Mesothelial cell of epicardium (in vitro differentiated cells): ENCODE results near the gene TBRG4. TPM values are rescaled to one million over a fixed set of nuclear protein-coding genes. Genes with fewer than 3 reads are reported as not detected.

ENCODE experiments used
- DNase-seq, 2 experiments: peaks; one replicate each; pipeline ENCODE4 v3.0.0; 2021; ENCODE audit warnings: low spot score in 2 of 2; ENCODE audit not compliant: unreplicated experiment in 2 of 2
- H3K27ac Mint-ChIP-seq: 2 replicates; pipeline ENCODE4 v1.8.0; 2021; ENCODE audit warnings: mixed read lengths
- H3K27me3 Mint-ChIP-seq: 2 replicates; pipeline ENCODE4 v1.8.0; 2021; ENCODE audit warnings: low read depth, mixed read lengths
- H3K36me3 Mint-ChIP-seq: 2 replicates; pipeline ENCODE4 v1.8.0; 2021; ENCODE audit warnings: mixed read lengths
- H3K4me1 Mint-ChIP-seq: 2 replicates; pipeline ENCODE4 v1.8.0; 2021; ENCODE audit warnings: mixed read lengths
- H3K4me3 Mint-ChIP-seq: 2 replicates; pipeline ENCODE4 v1.8.0; 2021; ENCODE audit warnings: mild to moderate bottlenecking, moderate library complexity, mixed read lengths
- H3K9me3 Mint-ChIP-seq: 2 replicates; pipeline ENCODE4 v1.8.0; 2021; ENCODE audit warnings: mixed read lengths
- CTCF ChIP-seq: fragments of 200-600 bp; sonication (generic); IDR thresholded peaks from one replicate; pipeline ENCODE4 v1.5.0; 2021; ENCODE audit warnings: antibody characterized with exemption; ENCODE audit not compliant: unreplicated experiment
- total RNA-seq: library from RNA; stranded (reverse); gene quantifications from 3 replicates; pipeline ENCODE4 v1.2.1, GENCODE V29; 2021

The TBRG4 gene
- total RNA-seq, 1 donor from 2014 or later, result 68.1 TPM

- Mint-ChIP-seq H3K9me3 (peaks cover 11% of the 10 kb centered on the region), H3K4me3 (no peak overlapping the region), H3K27me3 (no peaks in the 10 kb centered on the region), H3K4me1 (no peaks in the 10 kb centered on the region), H3K36me3 (peaks cover 30% of the 10 kb centered on the region), H3K27ac (no peak overlapping the region)
- no peak for DNase-seq
- TF ChIP-seq CTCF, result no peak
Observed at GRCh38 chr7:45053941-45054340, 57.6 kb downstream of the TBRG4 start.

- Mint-ChIP-seq H3K4me1 (no peaks in the 10 kb centered on the region), H3K27ac (no peak overlapping the region), H3K9me3 (peaks cover 11% of the 10 kb centered on the region), H3K36me3 (peaks cover 30% of the 10 kb centered on the region), H3K27me3 (no peaks in the 10 kb centered on the region), H3K4me3 (no peak overlapping the region)
- TF ChIP-seq CTCF, result no peak
- DNase-seq, result no peak
Observed at GRCh38 chr7:45053401-45053800, 58.1 kb downstream of the TBRG4 start.

GRCh38 chr7:45052011-45052410 lies 59.5 kb downstream of the TBRG4 start:
- Mint-ChIP-seq H3K9me3 (peaks cover 11% of the 10 kb centered on the region), H3K27me3 (no peaks in the 10 kb centered on the region), H3K4me1 (no peaks in the 10 kb centered on the region), H3K27ac (no peak overlapping the region), H3K36me3 (peaks cover 29% of the 10 kb centered on the region), H3K4me3 (no peak overlapping the region)
- DNase-seq, result no peak
- no peak for TF ChIP-seq CTCF

GRCh38 chr7:45050198-45050597 lies 61.3 kb downstream of the TBRG4 start:
- no peaks in the 10 kb centered on the region for H3K27me3 Mint-ChIP-seq
- peaks cover 27% of the 10 kb centered on the region for H3K36me3 Mint-ChIP-seq
- H3K4me1 Mint-ChIP-seq, result no peaks in the 10 kb centered on the region
- no peak overlapping the region for H3K4me3 Mint-ChIP-seq
- no peak overlapping the region for H3K27ac Mint-ChIP-seq
- TF ChIP-seq CTCF, result no peak
- peaks cover 4% of the 10 kb centered on the region for H3K9me3 Mint-ChIP-seq
- no peak for DNase-seq

Other genes with a start within 250 kb of the TBRG4 start
- gene PURB, start 226.2 kb downstream of the TBRG4 start, total RNA-seq, result 33.2 to 33.7 TPM (median 33.5 TPM) in 3 replicates
- 0.65 to 0.69 TPM (median 0.66 TPM) in 3 replicates for gene MYO1G, start 132.7 kb downstream of the TBRG4 start, total RNA-seq
- gene CCM2, start 111.5 kb downstream of the TBRG4 start, total RNA-seq, result 32.3 to 35.1 TPM (median 34.1 TPM) in 3 replicates
- gene NACAD, start 22.7 kb downstream of the TBRG4 start, total RNA-seq, result 9.2 to 11.4 TPM (median 10.3 TPM) in 3 replicates
- gene RAMP3, start 46.1 kb upstream of the TBRG4 start, total RNA-seq, result not detected in 3 replicates